Adipose tissue (tissue), 3 donors: ENCODE results near the gene SGCB. TPM values are rescaled to one million over a fixed set of nuclear protein-coding genes. Genes with fewer than 3 reads are reported as not detected.

Experiments used
- H3K27ac ChIP-seq: one replicate; pipeline ENCODE4 v1.5.1; 2013; ENCODE audit warnings: low read depth, low read length
- WGBS, 3 donors: extraction: QIAGEN DNeasy Blood & Tissue Kit; methylation state at CpG; one replicate each; pipeline ENCODE4 v1.1.7; 2013; 5-methylcytosine and 5-hydroxymethylcytosine counted together
- polyA plus RNA-seq, 3 donors: library from polyadenylated mRNA; stranded (reverse); fragments of 200-250 nt; gene quantifications; one replicate each; pipeline ENCODE4 v1.2.3, GENCODE V29; 2013
- donor health status: healthy with polysubstance abuse.
- donor health status: Bipolar disorder and iron deficiency.
- donor health status: healthy.

The SGCB gene
- polyA plus RNA-seq, 3 donors: 4.2 to 29.8 (median 18.0) TPM

DNA sequence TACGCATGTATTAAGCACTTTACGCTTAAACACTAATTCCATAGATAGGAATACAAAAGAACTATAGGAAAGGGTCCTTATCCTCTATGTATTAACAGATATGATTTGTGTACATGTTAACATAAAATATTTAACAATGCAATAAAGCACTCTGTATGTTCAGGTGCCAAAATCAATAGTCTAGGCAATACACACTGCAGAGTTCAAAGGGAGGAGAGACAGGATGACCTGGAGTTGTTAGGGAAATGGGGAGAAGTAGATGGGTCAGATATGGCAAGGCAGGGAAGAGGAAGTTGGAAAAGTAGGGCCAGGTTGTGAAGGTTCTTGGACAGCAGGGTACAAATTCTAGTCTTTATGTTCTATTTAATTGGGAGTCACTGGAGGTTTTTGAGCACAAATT, 2.9 kb downstream of the SGCB start:
- no peak overlapping the region for H3K27ac ChIP-seq
- 84 to 96% (median 94%) methylated on average over 2 of the region's 2 CpGs for WGBS, 3 donors

DNA sequence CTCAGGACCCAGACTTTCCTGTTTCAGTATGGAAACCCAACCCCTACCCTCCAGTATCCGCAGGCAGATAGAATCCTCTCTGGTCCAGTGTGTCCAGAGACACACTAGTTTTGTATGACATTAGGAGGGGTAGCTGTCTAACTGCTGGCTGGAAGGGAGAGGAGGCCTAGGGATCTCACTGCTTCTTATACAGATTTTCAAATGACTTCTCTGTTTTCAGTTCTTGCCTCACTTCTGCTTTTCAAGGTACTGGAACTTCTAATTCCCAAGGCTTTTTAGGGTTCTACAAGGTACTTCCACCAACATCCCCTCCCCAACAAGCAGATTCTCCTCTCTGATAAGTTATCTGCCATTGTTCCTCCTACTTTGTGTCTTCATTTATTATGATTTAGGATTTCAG, 6.1 kb downstream of the SGCB start:
- 78 to 91% (median 91%) methylated on average over 1 of the region's 1 CpG for WGBS, 3 donors
- H3K27ac ChIP-seq: no peak overlapping the region

DNA sequence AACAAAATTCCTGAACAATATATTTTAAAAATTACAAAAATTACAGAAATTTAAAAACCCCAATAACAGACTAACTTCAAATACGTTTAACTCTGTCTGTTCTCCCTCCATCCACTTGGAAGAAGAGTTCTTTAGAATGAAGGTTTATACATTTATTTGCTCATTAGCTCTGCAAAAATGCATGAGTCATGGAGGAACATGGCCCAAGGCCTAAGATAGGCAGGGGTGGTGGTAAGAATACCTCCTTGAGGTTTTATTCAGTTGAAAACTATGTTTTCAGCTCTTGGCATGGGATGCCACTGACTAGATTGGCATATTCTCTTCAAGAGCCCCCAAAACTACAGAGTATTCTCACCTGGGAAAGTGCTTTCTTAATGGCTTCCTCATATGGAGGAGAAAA, 9.1 kb downstream of the SGCB start:
- WGBS, 3 donors: 76 to 90% (median 88%) methylated on average over 1 of the region's 1 CpG
- H3K27ac ChIP-seq: no peak overlapping the region

DNA sequence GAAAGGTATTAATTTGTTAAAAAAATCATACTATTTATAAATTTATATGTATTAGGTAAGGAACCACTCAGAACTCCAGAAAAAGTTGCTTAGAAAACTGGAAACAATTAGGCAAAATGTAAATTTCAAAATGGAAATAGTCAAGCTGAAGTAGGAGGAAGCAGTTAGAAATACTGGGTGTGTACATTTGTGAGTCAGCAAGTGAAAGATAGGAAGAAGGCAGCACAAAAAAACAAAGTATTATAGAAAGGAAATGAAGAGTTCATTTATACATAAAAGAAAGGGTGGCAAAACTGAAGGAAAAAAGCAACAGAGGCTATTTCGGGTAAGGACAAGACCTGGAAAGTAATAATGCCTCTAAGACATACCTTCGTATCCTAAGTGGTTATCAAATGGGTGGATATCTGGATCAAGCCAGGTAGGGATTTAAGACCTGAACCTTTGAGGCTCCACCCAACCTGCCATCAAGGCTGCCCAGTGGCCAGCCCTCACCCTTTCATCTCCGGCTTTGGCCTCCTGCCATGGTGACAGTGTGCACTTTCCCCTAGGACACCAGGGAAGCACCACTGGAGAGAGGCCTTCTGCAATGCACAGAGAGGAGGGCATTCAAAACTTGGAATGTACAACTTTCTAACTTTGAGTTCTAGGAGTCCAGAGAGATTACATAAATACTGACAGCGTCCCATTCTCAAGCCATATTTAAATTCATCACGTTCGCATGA, 18.0 kb downstream of the SGCB start, which contains the start of gene LRRC66:
LRRC66 (minus strand) TSS at position 428 of the 722 bp plus-strand sequence. CDS start 2,750 bp downstream, outside the sequence.
- H3K27ac ChIP-seq: no peak within 1 kb of the TSS
- WGBS, 3 donors: 75 to 88% (median 86%) methylated on average over 6 of the region's 6 CpGs

DNA sequence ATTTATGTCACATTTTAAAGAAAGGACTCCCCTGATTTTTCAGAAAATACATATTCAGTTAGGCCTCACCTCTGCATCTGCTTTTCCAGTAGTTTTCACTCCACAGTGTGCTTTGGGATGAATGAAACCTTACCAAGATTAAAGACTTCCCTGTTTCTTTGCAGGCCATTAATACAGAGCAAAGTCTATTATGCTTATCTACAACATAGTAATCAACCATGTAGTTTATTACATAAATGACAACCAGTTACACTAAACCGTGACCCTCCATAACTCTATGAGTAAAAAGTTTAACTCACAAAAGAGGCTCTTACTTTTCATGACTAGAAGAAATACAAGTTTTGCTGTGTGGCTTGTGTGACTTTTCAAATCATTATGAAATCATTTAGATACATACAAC, 20.3 kb downstream of the SGCB start:
- H3K27ac ChIP-seq: no peak overlapping the region
- 15 to 36% (median 34%) methylated on average over 1 of the region's 1 CpG for WGBS, 3 donors

DNA sequence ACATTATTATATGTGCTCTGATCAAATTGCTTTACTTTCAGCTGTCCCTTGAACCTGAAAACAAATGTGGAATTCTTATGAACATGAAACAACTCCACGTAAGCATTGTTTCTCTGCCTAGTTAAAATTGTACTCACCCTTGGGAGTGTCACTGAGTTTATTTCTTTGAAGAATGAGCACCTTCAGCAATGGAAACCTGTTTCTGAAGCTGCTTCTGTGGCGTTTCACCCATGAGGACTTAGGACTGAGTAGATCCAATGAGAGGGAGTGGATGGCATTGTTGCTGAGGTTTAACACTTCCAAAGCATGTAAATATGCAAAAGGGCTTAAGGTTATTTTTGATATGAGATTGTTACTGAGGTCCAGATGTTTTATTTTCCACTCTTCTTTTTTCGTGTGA, 21.1 kb downstream of the SGCB start:
- H3K27ac ChIP-seq: no peak overlapping the region
- 77 to 88% (median 85%) methylated on average over 3 of the region's 3 CpGs for WGBS, 3 donors

DNA sequence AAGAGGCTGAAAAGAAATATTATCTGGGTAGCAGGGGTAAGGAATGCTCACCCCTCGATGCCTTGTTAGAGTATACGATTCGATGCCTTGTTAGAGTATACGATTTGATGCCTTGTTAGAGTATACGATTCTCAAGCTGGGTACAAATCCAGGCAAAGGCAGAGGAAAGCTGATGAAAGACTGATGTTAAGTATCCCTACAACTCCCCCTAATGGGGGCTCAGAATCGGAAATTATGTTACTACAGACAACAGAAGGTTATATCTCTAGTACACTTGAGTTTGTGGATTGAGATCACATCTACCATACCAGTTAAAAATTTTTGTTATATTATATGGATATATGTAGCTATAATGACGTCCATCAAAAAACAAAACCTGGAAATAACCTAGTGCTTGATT, 22.7 kb downstream of the SGCB start:
- WGBS, 3 donors: 77 to 79% (median 78%) methylated on average over 7 of the region's 7 CpGs
- H3K27ac ChIP-seq: no peak overlapping the region

DNA sequence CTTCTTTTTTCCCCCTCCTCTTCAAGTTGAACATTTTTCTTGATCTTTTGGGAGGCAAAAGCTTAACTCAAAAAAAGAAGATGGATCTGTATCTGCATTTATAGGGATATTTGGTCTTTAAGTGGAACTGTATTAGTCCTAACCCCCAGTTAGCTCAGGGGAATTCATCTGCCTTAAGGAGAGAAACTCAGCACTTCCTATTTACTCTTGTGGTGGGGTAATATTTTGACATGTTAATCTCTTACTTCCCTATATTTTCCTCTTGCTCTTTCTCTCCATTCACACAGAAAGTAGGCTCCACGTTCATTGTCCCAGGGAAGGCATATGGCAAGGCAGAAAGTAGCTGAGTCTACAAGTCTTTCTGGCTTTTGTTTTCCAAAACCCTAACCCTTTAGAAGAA, 23.2 kb downstream of the SGCB start:
- WGBS, 3 donors: 48 to 78% (median 50%) methylated on average over 1 of the region's 1 CpG
- no peak overlapping the region for H3K27ac ChIP-seq

DNA sequence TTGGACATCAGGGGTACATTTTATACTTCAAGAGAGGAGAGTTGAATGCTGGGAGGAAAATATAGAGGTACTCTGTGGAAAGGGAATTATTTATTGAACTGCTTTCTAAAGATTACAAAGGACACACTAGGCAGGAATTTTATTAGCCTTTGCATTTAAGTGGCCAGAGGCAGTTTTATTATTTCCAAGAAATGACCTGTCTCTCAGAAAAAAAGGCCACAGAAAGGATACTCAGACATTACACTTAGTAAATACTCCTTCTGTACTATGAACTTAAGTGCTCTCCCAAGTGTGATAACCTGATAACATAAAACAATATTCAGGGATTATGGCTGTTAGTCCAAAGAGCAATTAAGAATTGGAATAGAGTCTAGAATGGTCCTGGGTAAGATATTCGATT, 25.4 kb downstream of the SGCB start:
- WGBS, 3 donors: 90 to 94% (median 93%) methylated on average over 1 of the region's 1 CpG
- H3K27ac ChIP-seq: no peak overlapping the region

DNA sequence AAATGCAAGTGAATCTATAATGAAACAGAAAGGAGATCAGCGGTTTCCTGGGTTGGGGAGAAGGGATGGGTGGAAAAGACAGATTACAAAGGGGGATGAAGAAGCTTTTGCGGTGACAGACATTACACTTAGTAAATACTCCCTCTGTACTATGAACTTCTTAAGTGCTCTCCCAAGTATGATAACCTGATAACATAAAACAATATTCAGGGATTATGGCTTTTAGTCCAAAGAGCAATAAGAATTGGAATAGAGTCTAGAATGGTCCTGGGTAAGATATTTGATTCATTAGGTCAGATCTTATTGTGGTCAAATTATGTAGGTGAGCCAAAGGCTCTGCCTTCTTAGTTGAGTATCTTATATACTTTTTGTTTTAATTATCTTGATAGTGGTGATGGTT, 27.1 kb downstream of the SGCB start:
- 91 to 98% (median 94%) methylated on average over 2 of the region's 2 CpGs for WGBS, 3 donors
- no peak overlapping the region for H3K27ac ChIP-seq

DNA sequence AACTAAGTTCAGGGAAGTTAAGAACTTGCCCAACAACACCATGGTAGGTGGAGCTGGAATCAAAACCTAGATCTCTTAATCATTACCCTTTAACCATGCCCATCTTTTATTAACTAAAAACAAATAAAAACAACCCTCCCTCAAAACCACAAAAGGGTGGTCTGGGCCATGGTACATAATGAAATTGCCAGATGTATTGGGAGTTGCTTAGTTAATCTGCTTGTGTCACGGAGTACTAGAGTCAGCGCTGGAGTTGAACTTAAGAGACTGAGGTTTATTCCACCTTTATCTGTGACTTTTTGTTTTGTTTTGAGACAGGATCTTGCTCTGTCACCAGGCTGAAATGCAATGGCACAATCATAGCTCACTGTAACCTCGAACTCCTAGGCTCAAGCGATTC, 31.2 kb downstream of the SGCB start:
- WGBS, 3 donors: 86 to 96% (median 93%) methylated on average over 4 of the region's 4 CpGs
- H3K27ac ChIP-seq: no peak overlapping the region

DNA sequence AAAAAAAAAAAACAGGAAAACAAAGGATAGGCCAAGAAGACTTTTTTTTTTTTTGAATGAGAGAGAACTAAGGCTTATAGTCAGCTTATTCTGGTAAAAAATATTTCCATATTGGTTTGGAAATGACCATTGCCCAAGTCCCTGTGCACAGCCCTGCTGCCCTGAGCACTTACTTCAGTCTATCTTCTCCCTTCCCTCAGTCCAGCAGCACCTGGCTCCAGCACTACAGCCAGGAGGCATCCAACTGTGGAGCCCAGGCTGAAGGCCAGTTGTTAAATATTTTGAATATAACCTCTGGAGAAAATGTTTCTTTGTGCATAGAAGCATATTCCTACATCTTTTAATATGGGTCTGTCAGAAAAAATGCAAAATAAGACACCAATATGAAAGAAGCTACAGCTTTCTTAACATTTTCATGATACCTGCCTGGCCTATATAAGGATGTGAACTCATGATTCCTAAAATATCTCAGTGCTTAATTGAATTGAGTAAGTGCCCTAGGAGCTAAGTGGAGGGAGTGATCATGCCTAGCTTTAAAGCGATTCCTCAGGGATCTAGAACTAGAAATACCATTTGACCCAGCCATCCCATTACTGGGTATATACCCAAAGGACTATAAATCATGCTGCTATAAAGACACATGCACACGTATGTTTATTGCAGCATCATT, 32.4 kb downstream of the SGCB start:
- no peak overlapping the region for H3K27ac ChIP-seq
- 96 to 100% (median 96%) methylated on average over 1 of the region's 2 CpGs for WGBS, 3 donors

DNA sequence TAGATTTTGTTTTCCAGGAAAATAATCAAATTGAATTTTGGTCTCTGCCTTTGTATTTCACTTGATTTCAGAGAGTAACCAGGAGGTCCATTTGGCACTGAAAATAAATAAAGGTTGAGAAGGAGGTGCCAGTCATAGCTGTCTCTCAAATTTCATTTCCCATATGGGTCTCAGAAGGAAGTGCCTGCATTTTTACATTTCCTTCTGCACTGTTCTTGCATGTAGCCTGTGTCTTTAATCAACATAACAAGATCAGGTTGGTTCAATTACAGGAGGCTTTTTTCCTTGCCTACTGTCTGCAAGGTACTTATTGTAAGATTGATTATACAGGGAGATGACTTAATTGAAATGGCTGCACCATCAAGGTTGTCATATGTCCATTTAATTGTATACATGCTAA, 33.7 kb downstream of the SGCB start:
- H3K27ac ChIP-seq: no peak overlapping the region

DNA sequence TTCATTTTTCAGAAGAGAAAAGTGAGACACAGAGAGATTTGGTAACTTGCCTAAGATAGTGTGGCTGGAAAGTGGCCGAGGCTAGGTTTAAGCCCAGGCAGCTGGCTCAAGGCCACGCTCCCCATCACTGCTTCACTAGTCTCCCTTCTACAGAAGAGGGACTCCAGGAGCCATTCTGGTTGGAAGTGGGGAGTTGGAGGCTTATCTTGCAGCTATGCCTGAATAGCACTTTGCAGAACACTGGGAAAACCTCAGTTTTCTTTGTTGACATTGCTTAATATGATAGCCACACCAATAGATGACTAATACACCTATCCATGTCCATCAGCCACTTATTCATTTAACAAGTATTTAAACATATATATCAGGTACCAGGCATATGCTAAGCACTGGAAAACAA, 36.5 kb downstream of the SGCB start:
- 76 to 86% (median 82%) methylated on average over 2 of the region's 2 CpGs for WGBS, 3 donors

DNA sequence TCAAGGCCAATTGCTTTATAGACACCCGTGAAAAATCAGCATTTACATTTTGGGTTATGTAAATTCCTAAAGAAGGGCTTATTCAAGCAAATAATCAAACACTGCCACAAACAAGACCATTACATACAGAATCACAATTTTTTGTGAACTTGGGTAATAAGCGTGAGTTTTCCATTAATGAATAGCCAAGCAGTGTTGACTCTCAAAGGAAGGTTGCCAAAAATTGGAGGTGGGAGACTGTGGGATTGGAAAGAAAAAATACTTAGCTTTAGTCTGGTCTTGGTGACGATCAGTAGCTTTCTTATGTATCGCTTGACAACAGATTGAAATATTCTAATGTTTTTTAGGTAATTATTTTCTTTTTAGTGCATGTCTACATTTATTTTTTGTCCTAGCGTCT, 38.8 kb downstream of the SGCB start:
- no peak overlapping the region for H3K27ac ChIP-seq
- WGBS, 3 donors: 56 to 94% (median 92%) methylated on average over 5 of the region's 5 CpGs

More for the DNA sequence above, 36.5 kb downstream of the SGCB start:
- H3K27ac ChIP-seq: no peak overlapping the region

DNA sequence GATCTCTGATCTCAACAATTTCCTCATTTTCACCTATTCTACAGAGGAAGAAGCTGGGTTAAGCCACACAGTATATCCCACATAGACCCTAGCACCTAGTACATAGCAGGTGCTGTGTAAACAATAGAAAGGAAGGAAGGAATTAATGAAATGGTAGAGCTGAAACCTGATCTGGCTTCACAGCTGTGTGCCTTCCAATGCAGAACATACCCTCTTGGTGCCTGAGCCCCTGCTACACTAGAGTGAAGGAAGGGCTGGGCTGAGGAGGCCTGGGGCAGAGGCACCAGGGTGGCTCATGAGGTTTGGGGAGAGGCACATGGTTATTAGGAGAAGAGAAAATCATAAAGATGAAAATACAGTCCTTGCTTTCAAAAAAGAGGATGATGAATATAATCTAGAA, 39.3 kb downstream of the SGCB start:
- H3K27ac ChIP-seq: no peak overlapping the region

DNA sequence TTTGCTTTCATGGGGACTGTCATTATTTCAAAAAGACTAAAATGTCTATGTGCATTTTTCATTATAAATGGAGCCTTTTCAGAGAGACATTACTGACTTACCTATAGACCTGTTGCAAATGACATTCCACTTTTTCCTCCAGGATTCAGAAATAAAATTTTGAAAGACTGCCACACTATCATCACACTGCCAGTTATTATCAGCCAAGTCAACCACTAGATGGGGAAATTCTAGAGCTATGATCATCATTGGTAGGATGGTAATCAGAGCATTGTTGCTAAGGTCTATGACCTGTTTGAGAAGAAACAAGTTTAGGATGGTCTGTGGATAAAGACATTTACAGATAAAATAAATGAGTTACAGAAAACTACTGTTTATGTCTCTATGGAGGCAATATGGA, 40.5 kb downstream of the SGCB start:
- no peak overlapping the region for H3K27ac ChIP-seq

DNA sequence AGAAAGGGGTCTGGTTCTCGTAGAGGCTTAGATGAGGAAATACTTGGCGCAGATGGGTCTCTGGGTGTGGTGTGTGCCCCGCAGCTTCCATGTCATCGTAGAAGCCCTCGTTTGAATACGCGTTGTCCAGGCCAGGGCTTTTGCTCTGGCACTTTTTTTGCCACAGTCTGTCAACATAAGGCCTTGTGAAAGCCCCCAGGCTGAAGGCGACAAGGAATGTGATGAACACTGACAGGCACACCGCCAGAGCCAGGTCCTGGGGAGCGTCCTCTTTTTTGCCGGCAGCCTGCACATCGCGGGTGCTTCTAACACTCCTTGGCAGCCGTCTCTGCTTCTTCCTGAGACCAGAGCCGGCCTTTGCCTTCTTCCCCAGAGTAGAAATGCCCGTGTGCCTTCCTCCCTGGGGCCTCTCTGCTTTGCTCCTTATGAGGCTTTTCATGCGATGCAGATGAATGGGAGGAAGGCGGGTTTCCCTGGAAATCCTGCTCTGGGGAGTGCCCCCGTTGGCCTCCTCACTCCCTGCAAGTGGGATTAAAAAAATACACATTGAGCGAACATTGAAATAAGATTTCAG, 42.4 kb downstream of the SGCB start:
- no peak overlapping the region for H3K27ac ChIP-seq
- WGBS, 3 donors: 50 to 60% (median 56%) methylated on average over 20 of the region's 20 CpGs
